ENCODE results near the gene ST6GALNAC4. TPM values are rescaled to one million over a fixed set of nuclear protein-coding genes. Genes with fewer than 3 reads are reported as not detected.
A peak's percentile ranks its signal among the peaks of the same experiment; 100 is the strongest.

Gene ST6GALNAC4
- total and polyA plus RNA-seq, 4 donors = 24.6 to 96.2 (median 55.0) TPM

DNA sequence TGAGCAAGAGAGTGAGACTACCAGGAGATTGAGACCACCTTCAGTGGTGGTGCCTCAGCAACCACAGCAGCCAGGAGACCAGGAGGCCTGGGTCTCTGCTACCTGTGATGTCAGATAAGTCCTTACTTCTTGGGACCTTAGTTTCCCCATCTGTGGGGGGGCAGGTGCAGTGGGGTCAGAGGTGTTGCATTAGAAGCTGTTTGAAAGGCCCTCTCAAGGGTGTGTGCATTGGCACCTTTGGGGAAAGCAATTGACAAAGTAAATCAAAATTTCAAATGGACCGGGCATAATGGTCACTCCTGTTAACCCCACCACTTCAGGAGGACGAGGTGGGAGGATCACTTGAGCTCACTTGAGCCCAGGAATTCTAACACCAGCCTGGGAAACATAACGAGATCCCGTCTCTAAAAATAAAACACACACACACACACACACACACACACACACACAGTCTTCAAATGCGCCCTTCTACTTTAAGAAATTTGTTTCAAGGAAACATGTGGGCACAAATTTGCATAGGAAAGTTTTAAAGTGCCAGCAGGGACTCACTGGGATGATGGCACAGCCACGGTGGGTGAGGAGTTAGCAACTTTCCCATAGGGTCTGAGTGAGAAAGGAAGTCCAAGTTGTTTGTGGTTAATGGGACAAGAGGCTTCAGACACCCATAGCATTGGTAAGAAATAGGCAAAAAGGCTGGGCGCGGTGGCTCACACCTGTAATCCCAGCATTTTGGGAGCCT, 38.0 kb downstream of the ST6GALNAC4 start:
- Histone ChIP-seq H3K27ac (ENCODE audit: low read depth in 1 of 2, low read length in 1 of 2) (peak overlapping the region in 1 of 2 donors; percentile 37), H3K9ac (ENCODE audit: insufficient read depth in 1 of 2, low read length in 2 of 2) (no peak overlapping the region), H3K4me3 (no peak overlapping the region), H3K36me3 (ENCODE audit: control insufficient read depth in 4 of 4, insufficient read depth in 4 of 4, low read length in 4 of 4) (peaks cover 0 to under 1% (median 0%) of the 10 kb centered on the region in 4 donors), H3K27me3 (ENCODE audit: control insufficient read depth in 3 of 3, insufficient read depth in 3 of 3, low read length in 2 of 3) (no peaks in the 10 kb centered on the region), H3K4me1 (ENCODE audit: control insufficient read depth in 5 of 5, insufficient read depth in 5 of 5, low read length in 5 of 5) (peaks cover 0 to 39% (median 22%) of the 10 kb centered on the region in 5 donors), H3K9me3 (ENCODE audit: control insufficient read depth in 4 of 4, insufficient read depth in 3 of 4, low read length in 3 of 4) (no peaks in the 10 kb centered on the region)
- ATAC-seq (ENCODE audit: insufficient read depth, low FRiP score) (no peak), DNase-seq (no peak)
- TF ChIP-seq, protein P1, sequence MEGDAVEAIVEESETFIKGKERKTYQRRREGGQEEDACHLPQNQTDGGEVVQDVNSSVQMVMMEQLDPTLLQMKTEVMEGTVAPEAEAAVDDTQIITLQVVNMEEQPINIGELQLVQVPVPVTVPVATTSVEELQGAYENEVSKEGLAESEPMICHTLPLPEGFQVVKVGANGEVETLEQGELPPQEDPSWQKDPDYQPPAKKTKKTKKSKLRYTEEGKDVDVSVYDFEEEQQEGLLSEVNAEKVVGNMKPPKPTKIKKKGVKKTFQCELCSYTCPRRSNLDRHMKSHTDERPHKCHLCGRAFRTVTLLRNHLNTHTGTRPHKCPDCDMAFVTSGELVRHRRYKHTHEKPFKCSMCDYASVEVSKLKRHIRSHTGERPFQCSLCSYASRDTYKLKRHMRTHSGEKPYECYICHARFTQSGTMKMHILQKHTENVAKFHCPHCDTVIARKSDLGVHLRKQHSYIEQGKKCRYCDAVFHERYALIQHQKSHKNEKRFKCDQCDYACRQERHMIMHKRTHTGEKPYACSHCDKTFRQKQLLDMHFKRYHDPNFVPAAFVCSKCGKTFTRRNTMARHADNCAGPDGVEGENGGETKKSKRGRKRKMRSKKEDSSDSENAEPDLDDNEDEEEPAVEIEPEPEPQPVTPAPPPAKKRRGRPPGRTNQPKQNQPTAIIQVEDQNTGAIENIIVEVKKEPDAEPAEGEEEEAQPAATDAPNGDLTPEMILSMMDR (IDR thresholded peaks at IDR 0.05; ENCODE audit: control extremely low read depth, extremely low read depth) = no peak
- WGBS, 2 donors = 60 to 74% methylated on average over 8 of the region's 8 CpGs

DNA sequence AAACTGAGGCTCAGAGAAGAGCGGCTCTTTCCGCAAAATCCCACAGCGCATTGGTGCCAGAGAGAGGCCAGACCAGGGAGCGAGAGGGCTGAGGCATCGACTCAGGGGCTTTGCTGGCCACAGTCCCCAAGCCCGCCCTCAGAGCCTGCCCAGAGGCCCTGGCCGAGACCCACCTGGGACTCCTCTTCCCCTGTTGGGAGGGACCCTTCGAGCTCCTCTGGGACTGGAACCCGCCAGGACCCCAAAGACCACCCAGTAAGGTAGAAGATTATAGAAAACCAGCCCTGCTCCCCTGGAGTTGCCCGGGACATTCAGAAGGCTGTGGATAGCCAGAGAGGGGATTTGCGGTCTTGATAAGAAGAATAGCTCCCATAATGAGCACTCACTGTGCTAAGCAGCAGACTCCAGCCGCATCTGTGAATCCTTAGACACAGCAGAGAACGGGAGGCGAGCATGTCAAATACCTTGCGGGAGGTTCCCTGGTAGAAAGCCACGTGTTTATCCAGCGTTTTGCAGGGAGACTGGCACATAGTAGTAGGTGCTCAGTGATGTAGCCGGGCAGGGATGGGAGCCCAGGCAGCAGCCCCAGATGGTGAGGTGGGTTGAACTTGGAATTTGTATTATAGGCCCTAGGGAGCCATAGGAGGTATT, 38.7 kb downstream of the ST6GALNAC4 start:
- Histone ChIP-seq H3K4me1 (ENCODE audit: control insufficient read depth in 5 of 5, insufficient read depth in 5 of 5, low read length in 5 of 5) (peaks cover 0 to 44% (median 22%) of the 10 kb centered on the region in 5 donors), H3K36me3 (ENCODE audit: control insufficient read depth in 4 of 4, insufficient read depth in 4 of 4, low read length in 4 of 4) (peaks cover 0 to under 1% (median 0%) of the 10 kb centered on the region in 4 donors), H3K9me3 (ENCODE audit: control insufficient read depth in 4 of 4, insufficient read depth in 3 of 4, low read length in 3 of 4) (no peaks in the 10 kb centered on the region), H3K9ac (ENCODE audit: insufficient read depth in 1 of 2, low read length in 2 of 2) (peak overlapping the region; percentile 25 to 45), H3K4me3 (no peak overlapping the region), H3K27ac (ENCODE audit: low read depth in 1 of 2, low read length in 1 of 2) (peak overlapping the region; percentile 37 to 75), H3K27me3 (ENCODE audit: control insufficient read depth in 3 of 3, insufficient read depth in 3 of 3, low read length in 2 of 3) (no peaks in the 10 kb centered on the region)
- TF ChIP-seq, protein P1 (IDR thresholded peaks at IDR 0.05; ENCODE audit: control extremely low read depth, extremely low read depth) = no peak
- 47 to 69% methylated on average over 18 of the region's 18 CpGs for WGBS, 2 donors
- ATAC-seq (ENCODE audit: insufficient read depth, low FRiP score) (no peak), DNase-seq (no peak)

DNA sequence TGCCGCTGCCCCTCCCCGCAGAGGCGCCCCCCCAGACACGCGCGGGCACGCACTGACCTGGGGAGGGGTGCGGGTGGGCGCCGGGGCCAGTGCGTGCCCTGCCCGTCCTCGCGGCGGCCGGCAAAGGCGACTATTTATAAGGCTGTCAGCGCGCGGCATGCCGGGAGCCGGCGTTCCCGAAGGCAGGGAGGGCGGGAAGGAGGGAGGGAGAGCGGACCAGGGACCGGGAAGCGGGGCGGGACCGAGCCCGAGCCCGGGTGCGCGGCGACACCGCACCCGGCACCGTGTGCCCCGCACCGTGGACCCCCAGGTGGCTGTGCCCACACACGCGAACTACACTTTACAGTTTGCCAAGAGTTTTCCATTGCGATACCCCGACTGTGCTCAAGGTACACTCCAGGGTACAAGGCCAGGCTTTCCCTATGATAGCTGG, 39.3 kb downstream of the ST6GALNAC4 start, which contains the start of gene AK1:
Gene AK1 (minus strand): TSS at position 110 of the 433 bp plus-strand sequence. CDS start 3,058 bp downstream, outside the sequence.
- ATAC-seq (ENCODE audit: insufficient read depth, low FRiP score) = peak; percentile 62
- peak; percentile 66 to 80 (median 76) for DNase-seq
- 2 to 3% methylated on average over 37 to 44 of the region's 44 CpGs for WGBS, 2 donors

More for the DNA sequence above, 39.3 kb downstream of the ST6GALNAC4 start, which contains the start of gene AK1:
- H3K4me1 ChIP-seq (ENCODE audit: control insufficient read depth in 5 of 5, insufficient read depth in 5 of 5, low read length in 5 of 5) = peaks cover 0 to 44% (median 20%) of the 10 kb centered on the region in 5 donors
- H3K9me3 ChIP-seq (ENCODE audit: control insufficient read depth in 4 of 4, insufficient read depth in 3 of 4, low read length in 3 of 4) = no peaks in the 10 kb centered on the region
- TF ChIP-seq, protein P1 (IDR thresholded peaks at IDR 0.05; ENCODE audit: control extremely low read depth, extremely low read depth) = no peak
- no peaks in the 10 kb centered on the region for H3K27me3 ChIP-seq (ENCODE audit: control insufficient read depth in 3 of 3, insufficient read depth in 3 of 3, low read length in 2 of 3)
- peak within 1 kb of the TSS; percentile 86 to 92 for H3K27ac ChIP-seq (ENCODE audit: low read depth in 1 of 2, low read length in 1 of 2)
- H3K36me3 ChIP-seq (ENCODE audit: control insufficient read depth in 4 of 4, insufficient read depth in 4 of 4, low read length in 4 of 4) = peaks cover 0 to 6% (median 0%) of the 10 kb centered on the region in 4 donors
- H3K4me3 ChIP-seq = peak within 1 kb of the TSS; percentile 45
- peak within 1 kb of the TSS; percentile 25 to 45 for H3K9ac ChIP-seq (ENCODE audit: insufficient read depth in 1 of 2, low read length in 2 of 2)

All from lung (tissue), 12 donors.